HEK293 (cell line): ENCODE data around the gene GP1BB.

ENCODE experiments used
- ATF2 ChIP-seq: fragments of 450-650 bp; formaldehyde crosslinking; IDR thresholded peaks from 2 replicates; pipeline ENCODE4 v1.5.1; 2016; ENCODE audit warnings: missing biosample characterization, missing genetic modification characterization, low read depth
- CTCF ChIP-seq: fragments of 450-650 bp; formaldehyde crosslinking; IDR thresholded peaks from 2 replicates; pipeline ENCODE4 v1.5.1; 2016; ENCODE audit warnings: missing biosample characterization, missing genetic modification characterization
- KLF16 ChIP-seq: fragments of 450-650 bp; formaldehyde crosslinking; IDR thresholded peaks from 2 replicates; pipeline ENCODE4 v1.5.1; 2017; ENCODE audit warnings: missing biosample characterization, missing genetic modification characterization
- PRDM10 ChIP-seq: fragments of 450-650 bp; formaldehyde crosslinking; IDR thresholded peaks from 2 replicates; pipeline ENCODE4 v1.5.1; 2016; ENCODE audit warnings: missing biosample characterization, missing genetic modification characterization
- ZNF549 ChIP-seq: fragments of 450-650 bp; IDR thresholded peaks from 2 replicates; pipeline ENCODE4 v1.5.1; 2018; ENCODE audit warnings: missing biosample characterization, missing genetic modification characterization, mild to moderate bottlenecking, inconsistent platforms, moderate library complexity

- no peak for TF ChIP-seq KLF16
- TF ChIP-seq ATF2 (tag by site-specific recombination) = no peak
- no peak for TF ChIP-seq CTCF (tag by site-specific recombination)
- TF ChIP-seq ZNF549 (tag by site-specific recombination) = no peak
- TF ChIP-seq PRDM10 = no peak
Measured at GRCh38 chr22:19694696-19695095, 28.6 kb upstream of the GP1BB start.
